RWPE1 (cell line): Measurements from ENCODE around the gene RAPGEF5.
A peak's percentile ranks its signal among the peaks of the same experiment; 100 is the strongest.

ENCODE experiments used
- CTCF ChIA-PET: fragments of 350-600 bp; sonication (Branson Sonifier 250); formaldehyde crosslinking; extraction: SDS; loops from one replicate; lab custom pipeline; 2021; lab: Yijun Ruan, JAX
- POLR2A ChIA-PET: fragments of 400-600 bp; formaldehyde crosslinking; extraction: SDS; loops from one replicate; lab custom pipeline; 2020; ENCODE audit warnings: antibody characterized with exemption; ENCODE audit not compliant: low non-redundant PET; lab: Yijun Ruan, JAX
- DNase-seq: peaks from one replicate; pipeline ENCODE4 v3.0.0; 2012; ENCODE audit warnings: low spot score
- H3K27ac ChIP-seq: fragments of 450-650 bp; 2 replicates; pipeline ENCODE4 v1.5.1; 2017
- CTCF ChIP-seq: fragments of 450-650 bp; conservative IDR thresholded peaks from 2 replicates; pipeline ENCODE4 v1.5.1; 2017; ENCODE audit warnings: low read depth, mild to moderate bottlenecking

The RAPGEF5 gene

GRCh38 chr7:22238354-22239311, 118.3 kb downstream of the RAPGEF5 start:
- TF ChIP-seq CTCF: no peak
- peak overlapping the region; percentile 61 for H3K27ac ChIP-seq
- POLR2A ChIA-PET: no interaction called here
- DNase-seq: peak; percentile 70
- CTCF ChIA-PET: interaction anchor here (0.6 kb wide), 1 partner anchor 10 kb away, joined by 4 read pairs; no protein-coding TSS in a partner anchor

DNA sequence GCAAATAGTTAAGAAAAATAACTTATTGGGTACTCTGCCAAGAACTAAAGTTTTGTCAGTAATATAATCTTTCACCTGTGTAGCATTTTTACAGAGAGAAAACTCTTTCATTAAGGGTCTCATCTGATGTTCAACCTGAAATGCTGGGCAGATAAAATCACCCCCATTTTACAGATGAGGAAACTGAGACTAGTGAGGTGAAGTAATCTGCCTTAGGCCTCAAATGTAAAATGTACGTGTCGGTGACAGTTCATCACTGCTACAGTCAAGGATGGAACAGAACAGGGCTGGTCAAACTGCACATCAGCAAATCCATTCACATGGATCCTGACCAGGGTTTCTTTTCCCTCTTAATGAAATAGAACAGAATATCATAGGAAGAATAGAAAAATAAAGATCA, 121.8 kb downstream of the RAPGEF5 start:
- ChIA-PET POLR2A (no interaction called here), CTCF (no interaction called here)
- H3K27ac ChIP-seq: no peak overlapping the region
- DNase-seq: no peak
- no peak for TF ChIP-seq CTCF

DNA sequence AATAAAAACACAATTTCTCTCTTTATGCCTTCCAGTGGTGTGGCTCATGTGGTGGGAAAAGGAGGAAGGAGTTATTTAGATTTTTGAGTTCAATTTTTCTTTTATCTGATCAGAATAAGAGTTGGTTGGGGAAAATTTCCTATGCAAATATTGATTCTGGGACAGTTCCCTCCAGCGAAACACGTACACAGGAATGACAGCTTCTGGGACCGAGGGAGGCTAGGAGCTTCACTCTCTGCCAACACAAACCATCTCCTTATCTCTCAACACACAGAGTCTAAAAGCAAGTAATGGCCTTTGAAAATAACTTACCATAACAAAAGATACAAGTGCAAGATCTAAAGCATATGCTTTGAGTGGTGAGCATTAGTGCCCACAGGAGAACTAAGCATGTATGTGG, 122.7 kb downstream of the RAPGEF5 start:
- DNase-seq: no peak
- CTCF ChIA-PET: no interaction called here
- H3K27ac ChIP-seq: no peak overlapping the region
- POLR2A ChIA-PET: no interaction called here
- no peak for TF ChIP-seq CTCF

- DNase-seq: no peak
- ChIA-PET POLR2A (no interaction called here), CTCF (interaction anchor here (1.1 kb wide), 1 partner anchor 16 kb away, joined by 6 read pairs; no protein-coding TSS in a partner anchor)
- no peak for TF ChIP-seq CTCF
- H3K27ac ChIP-seq: no peak overlapping the region
Observed at GRCh38 chr7:22231806-22232205, 125.1 kb downstream of the RAPGEF5 start.

DNA sequence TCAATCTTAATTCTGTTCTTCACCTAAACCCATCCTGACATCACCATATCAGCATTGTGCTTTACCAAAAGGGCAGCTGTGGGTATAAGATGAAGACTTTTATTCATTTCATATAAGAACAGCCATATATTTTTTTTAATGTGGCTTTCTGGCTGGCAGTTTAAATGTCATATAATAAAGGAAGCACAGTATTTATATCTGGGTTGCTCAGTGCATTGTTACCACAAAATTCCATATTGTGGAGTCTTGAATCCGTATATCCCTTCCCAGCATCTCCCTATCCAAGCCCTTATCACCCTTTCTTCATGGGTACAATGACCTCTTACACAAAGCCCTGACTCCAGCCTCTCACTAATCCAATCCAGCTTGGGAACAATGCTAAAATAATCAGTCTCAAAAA, 125.8 kb downstream of the RAPGEF5 start:
- no peak for DNase-seq
- ChIA-PET CTCF (interaction anchor here (1.1 kb wide), 1 partner anchor 17 kb away, joined by 6 read pairs; no protein-coding TSS in a partner anchor), POLR2A (no interaction called here)
- no peak for TF ChIP-seq CTCF
- no peak overlapping the region for H3K27ac ChIP-seq

GRCh38 chr7:22230238-22230637, 126.7 kb downstream of the RAPGEF5 start:
- CTCF ChIA-PET: no interaction called here
- DNase-seq: no peak
- no peak overlapping the region for H3K27ac ChIP-seq
- POLR2A ChIA-PET: no interaction called here
- TF ChIP-seq CTCF: no peak
